Adrenal gland (tissue), 5 donors: ENCODE measurements around the gene C10orf67.

Experiments
- CTCF ChIP-seq, 6 experiments: fragments of 450-650 bp in 4 of 6; fragments of 200-600 bp in 2 of 6; sonication (generic) in 1 of 6; IDR thresholded peaks; 1 replicate in 5 of 6; 2 replicates in 1 of 6; pipeline versions ENCODE4 v1.5.1 to v1.8.0; 2016 to 2021; ENCODE audit warnings: antibody characterized with exemption in 6 of 6, mild to moderate bottlenecking in 2 of 6, moderate library complexity in 1 of 6
- POLR2A ChIP-seq, 2 donors: fragments of 450-650 bp; IDR thresholded peaks; one replicate each; pipeline ENCODE4 v1.6.1; 2017; ENCODE audit warnings: antibody characterized with exemption in 2 of 2, mild to moderate bottlenecking in 2 of 2, moderate library complexity in 1 of 2
- donor health status: DM: no; HTN: no; CAD: no.

- no peak for TF ChIP-seq CTCF (IDR thresholded peaks at IDR 0.05)
- no peak for TF ChIP-seq POLR2A (IDR thresholded peaks at IDR 0.05)
Measured at GRCh38 chr10:23376229-23376655, 31.6 kb upstream of the C10orf67 start.
